Fibroblast of skin of back (primary cell): ENCODE measurements around the gene FREM3.
"Not testable (repeated sequence)": the region's sequence is repeated elsewhere in the genome, so short reads cannot be mapped to it uniquely, and the experiment has no call there.

Experiments
- DNase-seq: peaks from one replicate; pipeline ENCODE4 v3.0.0-alpha.2; 2013

The FREM3 gene

GRCh38 chr4:143575331-143575730 is 125.1 kb downstream of the FREM3 start:
- peak; percentile 14 for DNase-seq

GRCh38 chr4:143564472-143564871 is 136.0 kb downstream of the FREM3 start:
- no peak for DNase-seq

GRCh38 chr4:143559757-143560147 is 140.7 kb downstream of the FREM3 start:
- no peak for DNase-seq

GRCh38 chr4:143558823-143559756 is 141.4 kb downstream of the FREM3 start:
- DNase-seq, result peak; percentile 59

GRCh38 chr4:143558286-143558685 is 142.2 kb downstream of the FREM3 start:
- no peak for DNase-seq

- DNase-seq, result no peak
Observed at GRCh38 chr4:143555676-143556075, 144.8 kb downstream of the FREM3 start.

GRCh38 chr4:143554728-143555597 is 145.5 kb downstream of the FREM3 start:
- no peak for DNase-seq

GRCh38 chr4:143549928-143550327 is 150.5 kb downstream of the FREM3 start:
- DNase-seq, result no peak

GRCh38 chr4:143539670-143540023 is 160.8 kb downstream of the FREM3 start:
- no peak for DNase-seq

- no peak for DNase-seq
Observed at GRCh38 chr4:143538979-143539669, 161.4 kb downstream of the FREM3 start.

- peak; percentile 9 for DNase-seq
Observed at GRCh38 chr4:143531788-143532491, 168.5 kb downstream of the FREM3 start.

GRCh38 chr4:143531380-143531779 is 169.1 kb downstream of the FREM3 start:
- peak; percentile 23 for DNase-seq

- not testable (repeated sequence) for DNase-seq
Observed at GRCh38 chr4:143528046-143528445, 172.4 kb downstream of the FREM3 start.
